GM21447 (cell line): ENCODE results near the gene TMPRSS6.

Experiments
- ATAC-seq: cut with Tn5 transposase; IDR thresholded peaks from one replicate; pipeline ENCODE4 v1.9.1; 2021; ENCODE audit not compliant: unreplicated experiment

Gene TMPRSS6

GRCh38 chr22:37069719-37070118, 39.8 kb downstream of the TMPRSS6 start:
- no peak for ATAC-seq

- ATAC-seq: no peak
Measured at GRCh38 chr22:37069319-37069718, 40.2 kb downstream of the TMPRSS6 start.

- no peak for ATAC-seq
Measured at GRCh38 chr22:37068859-37069258, 40.7 kb downstream of the TMPRSS6 start.

- ATAC-seq: no peak
Measured at GRCh38 chr22:37067428-37067827, 42.1 kb downstream of the TMPRSS6 start.

- no peak for ATAC-seq
Measured at GRCh38 chr22:37065961-37066360, 43.6 kb downstream of the TMPRSS6 start.

GRCh38 chr22:37065180-37065579, 44.3 kb downstream of the TMPRSS6 start:
- ATAC-seq: no peak

- no peak for ATAC-seq
Measured at GRCh38 chr22:37064553-37064952, 45.0 kb downstream of the TMPRSS6 start.

- no peak for ATAC-seq
Measured at GRCh38 chr22:37063431-37064420, 45.8 kb downstream of the TMPRSS6 start.

GRCh38 chr22:37062702-37063381, 46.7 kb downstream of the TMPRSS6 start:
- no peak for ATAC-seq

GRCh38 chr22:37062376-37062675, 47.2 kb downstream of the TMPRSS6 start:
- ATAC-seq: no peak

GRCh38 chr22:37061611-37062375, 47.7 kb downstream of the TMPRSS6 start:
- ATAC-seq: no peak

- ATAC-seq: no peak
Measured at GRCh38 chr22:37060801-37061610, 48.5 kb downstream of the TMPRSS6 start.

- no peak for ATAC-seq
Measured at GRCh38 chr22:37059876-37060449, 49.5 kb downstream of the TMPRSS6 start.

- ATAC-seq: no peak
Measured at GRCh38 chr22:37058917-37059701, 50.4 kb downstream of the TMPRSS6 start.

- ATAC-seq: no peak
Measured at GRCh38 chr22:37057796-37058510, 51.6 kb downstream of the TMPRSS6 start.

GRCh38 chr22:37057226-37057625, 52.3 kb downstream of the TMPRSS6 start:
- no peak for ATAC-seq

GRCh38 chr22:37056246-37056645, 53.3 kb downstream of the TMPRSS6 start:
- no peak for ATAC-seq

- no peak for ATAC-seq
Measured at GRCh38 chr22:37054600-37055365, 54.7 kb downstream of the TMPRSS6 start.
